HEK293 (cell line): ENCODE data around the gene HPRT1.

Experiments
- CTCF ChIA-PET: fragments of 350-600 bp; formaldehyde crosslinking; extraction: SDS; loops from one replicate; lab custom pipeline; 2021; ENCODE audit warnings: antibody characterized with exemption; lab: Yijun Ruan, JAX
- POLR2A ChIA-PET: fragments of 300-600 bp; formaldehyde crosslinking; extraction: SDS; loops from one replicate; lab custom pipeline; 2020; ENCODE audit warnings: antibody characterized with exemption, inconsistent platforms; lab: Yijun Ruan, JAX
- H3K27ac ChIP-seq: fragments of 200-500 bp; sonication (Bioruptor generic); 2 replicates; pipeline ENCODE4 v1.5.1; 2014; ENCODE audit warnings: low read depth, low read length, control low read depth, inconsistent platforms; ENCODE audit errors: extremely low read depth
- H3K36me3 ChIP-seq, 2 experiments: fragments of 200-500 bp in 1 of 2; sonication (Bioruptor generic) in 1 of 2; 1 replicate in 1 of 2; 2 replicates in 1 of 2; pipeline ENCODE4 v1.5.1; 2014 to 2017; ENCODE audit warnings: inconsistent platforms in 2 of 2, low read length in 2 of 2; ENCODE audit not compliant: control insufficient read depth in 2 of 2, insufficient read depth in 1 of 2
- H3K4me1 ChIP-seq: fragments of 200-500 bp; sonication (Bioruptor generic); 2 replicates; pipeline ENCODE4 v1.5.1; 2014; ENCODE audit warnings: mild to moderate bottlenecking, low read length, inconsistent platforms; ENCODE audit not compliant: control insufficient read depth, insufficient read depth
- H3K4me3 ChIP-seq: 2 replicates; pipeline ENCODE4 v1.5.1; 2011; ENCODE audit warnings: low read depth, mild to moderate bottlenecking, control low read depth, low read length, moderate library complexity
- H3K9me3 ChIP-seq: fragments of 200-500 bp; sonication (Bioruptor generic); 2 replicates; pipeline ENCODE4 v1.5.1; 2014; ENCODE audit warnings: low read depth, low read length, inconsistent platforms; ENCODE audit not compliant: control insufficient read depth, insufficient read depth
- BCL11A ChIP-seq: fragments of 450-650 bp; formaldehyde crosslinking; IDR thresholded peaks from 2 replicates; pipeline ENCODE4 v1.5.1; 2016; ENCODE audit warnings: low read depth, missing biosample characterization, missing genetic modification characterization
- FEZF1 ChIP-seq: fragments of 450-650 bp; formaldehyde crosslinking; IDR thresholded peaks from 2 replicates; pipeline ENCODE4 v1.5.1; 2016; ENCODE audit warnings: missing biosample characterization, missing genetic modification characterization
- GFI1B ChIP-seq: fragments of 450-650 bp; formaldehyde crosslinking; IDR thresholded peaks from 2 replicates; pipeline ENCODE4 v1.5.1; 2016; ENCODE audit warnings: missing biosample characterization, missing genetic modification characterization
- OVOL3 ChIP-seq: fragments of 450-650 bp; formaldehyde crosslinking; IDR thresholded peaks from 2 replicates; pipeline ENCODE4 v1.5.1; 2016; ENCODE audit warnings: missing biosample characterization, missing genetic modification characterization
- SALL2 ChIP-seq: fragments of 450-650 bp; formaldehyde crosslinking; IDR thresholded peaks from 2 replicates; pipeline ENCODE4 v1.5.0; 2017; ENCODE audit warnings: missing biosample characterization, mild to moderate bottlenecking, missing genetic modification characterization, borderline replicate concordance
- SP2 ChIP-seq: fragments of 450-650 bp; formaldehyde crosslinking; IDR thresholded peaks from 2 replicates; pipeline ENCODE4 v1.5.1; 2016; ENCODE audit warnings: missing biosample characterization, missing genetic modification characterization
- WT1 ChIP-seq: fragments of 450-650 bp; formaldehyde crosslinking; IDR thresholded peaks from 2 replicates; pipeline ENCODE4 v1.5.1; 2016; ENCODE audit warnings: missing biosample characterization, missing genetic modification characterization
- YY1 ChIP-seq: fragments of 450-650 bp; formaldehyde crosslinking; IDR thresholded peaks from 2 replicates; pipeline ENCODE4 v1.5.1; 2018; ENCODE audit warnings: missing biosample characterization, missing genetic modification characterization
- ZNF157 ChIP-seq: fragments of 450-650 bp; formaldehyde crosslinking; IDR thresholded peaks from 2 replicates; pipeline ENCODE4 v1.5.1; 2016; ENCODE audit warnings: missing biosample characterization, missing genetic modification characterization
- ZNF239 ChIP-seq: fragments of 450-650 bp; formaldehyde crosslinking; IDR thresholded peaks from 2 replicates; pipeline ENCODE4 v1.5.1; 2016; ENCODE audit warnings: missing biosample characterization, missing genetic modification characterization
- ZNF366 ChIP-seq: fragments of 450-650 bp; formaldehyde crosslinking; conservative IDR thresholded peaks from 2 replicates; pipeline ENCODE4 v1.5.1; 2016; ENCODE audit warnings: missing biosample characterization, missing genetic modification characterization
- ZNF404 ChIP-seq: fragments of 450-650 bp; formaldehyde crosslinking; IDR thresholded peaks from 2 replicates; pipeline ENCODE4 v1.5.1; 2017; ENCODE audit warnings: missing biosample characterization, missing genetic modification characterization
- ZNF501 ChIP-seq: fragments of 450-650 bp; formaldehyde crosslinking; IDR thresholded peaks from 2 replicates; pipeline ENCODE4 v1.5.1; 2016; ENCODE audit warnings: missing biosample characterization, missing genetic modification characterization
- ZNF530 ChIP-seq: fragments of 450-650 bp; formaldehyde crosslinking; IDR thresholded peaks from 2 replicates; pipeline ENCODE4 v1.5.1; 2016; ENCODE audit warnings: low read depth, missing biosample characterization, missing genetic modification characterization
- ZNF555 ChIP-seq: fragments of 450-650 bp; formaldehyde crosslinking; conservative IDR thresholded peaks from 2 replicates; pipeline ENCODE4 v1.5.1; 2017; ENCODE audit warnings: missing biosample characterization, mild to moderate bottlenecking, missing genetic modification characterization, inconsistent platforms
- ZNF585B ChIP-seq: fragments of 450-650 bp; formaldehyde crosslinking; IDR thresholded peaks from 2 replicates; pipeline ENCODE4 v1.5.1; 2016; ENCODE audit warnings: missing biosample characterization, missing genetic modification characterization
- ZNF629 ChIP-seq: fragments of 450-650 bp; formaldehyde crosslinking; IDR thresholded peaks from 2 replicates; pipeline ENCODE4 v1.5.1; 2017; ENCODE audit warnings: missing biosample characterization, missing genetic modification characterization
- ZSCAN23 ChIP-seq: fragments of 450-650 bp; formaldehyde crosslinking; IDR thresholded peaks from 2 replicates; pipeline ENCODE4 v1.5.1; 2016; ENCODE audit warnings: missing biosample characterization, missing genetic modification characterization
- TF ChIP-seq, protein P1 (sequence below): fragments of 450-650 bp; formaldehyde crosslinking; IDR thresholded peaks from 2 replicates; pipeline ENCODE4 v1.5.1; 2016; ENCODE audit warnings: missing biosample characterization, missing genetic modification characterization
- TF ChIP-seq, protein P2 (sequence below): fragments of 450-650 bp; formaldehyde crosslinking; IDR thresholded peaks from 2 replicates; pipeline ENCODE4 v1.5.1; 2016; ENCODE audit warnings: missing biosample characterization, missing genetic modification characterization
- TF ChIP-seq, protein P3 (sequence below): fragments of 450-650 bp; formaldehyde crosslinking; IDR thresholded peaks from 2 replicates; pipeline ENCODE4 v1.5.1; 2016; ENCODE audit warnings: missing biosample characterization, missing genetic modification characterization
- TF ChIP-seq, protein P4 (sequence below): fragments of 450-650 bp; formaldehyde crosslinking; IDR thresholded peaks from 2 replicates; pipeline ENCODE4 v1.5.1; 2016; ENCODE audit warnings: missing biosample characterization, missing genetic modification characterization
- TF ChIP-seq, protein P5 (sequence below): fragments of 450-650 bp; formaldehyde crosslinking; IDR thresholded peaks from 2 replicates; pipeline ENCODE4 v1.5.1; 2016; ENCODE audit warnings: missing biosample characterization, missing genetic modification characterization

HPRT1 gene

DNA sequence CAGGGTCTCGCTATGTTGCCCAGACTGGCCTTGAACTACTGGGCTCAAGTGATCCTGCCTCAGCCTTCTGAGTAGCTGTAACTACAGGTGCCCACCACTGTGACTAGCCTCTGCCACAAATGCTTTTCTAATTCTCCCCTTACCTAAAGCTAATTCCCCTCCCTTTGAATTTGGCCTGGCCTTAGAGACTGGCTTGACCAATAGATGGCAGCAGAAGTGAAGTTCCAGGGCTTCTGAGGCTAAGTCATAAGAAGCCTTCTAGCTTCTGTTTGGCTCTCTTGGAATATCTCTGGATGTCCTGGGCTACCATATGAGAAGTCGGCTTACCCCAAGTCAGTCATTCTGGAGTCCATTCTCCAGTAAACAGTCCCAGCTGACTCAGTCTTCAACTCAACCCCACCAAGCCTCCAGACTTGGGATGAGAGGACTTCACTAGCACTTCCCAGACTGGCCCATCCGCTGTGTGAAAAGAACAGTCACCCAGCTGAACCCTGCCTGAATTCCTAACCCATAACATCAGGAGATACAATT, 61.0 kb downstream of the HPRT1 start (continued):
- TF ChIP-seq, protein P1, sequence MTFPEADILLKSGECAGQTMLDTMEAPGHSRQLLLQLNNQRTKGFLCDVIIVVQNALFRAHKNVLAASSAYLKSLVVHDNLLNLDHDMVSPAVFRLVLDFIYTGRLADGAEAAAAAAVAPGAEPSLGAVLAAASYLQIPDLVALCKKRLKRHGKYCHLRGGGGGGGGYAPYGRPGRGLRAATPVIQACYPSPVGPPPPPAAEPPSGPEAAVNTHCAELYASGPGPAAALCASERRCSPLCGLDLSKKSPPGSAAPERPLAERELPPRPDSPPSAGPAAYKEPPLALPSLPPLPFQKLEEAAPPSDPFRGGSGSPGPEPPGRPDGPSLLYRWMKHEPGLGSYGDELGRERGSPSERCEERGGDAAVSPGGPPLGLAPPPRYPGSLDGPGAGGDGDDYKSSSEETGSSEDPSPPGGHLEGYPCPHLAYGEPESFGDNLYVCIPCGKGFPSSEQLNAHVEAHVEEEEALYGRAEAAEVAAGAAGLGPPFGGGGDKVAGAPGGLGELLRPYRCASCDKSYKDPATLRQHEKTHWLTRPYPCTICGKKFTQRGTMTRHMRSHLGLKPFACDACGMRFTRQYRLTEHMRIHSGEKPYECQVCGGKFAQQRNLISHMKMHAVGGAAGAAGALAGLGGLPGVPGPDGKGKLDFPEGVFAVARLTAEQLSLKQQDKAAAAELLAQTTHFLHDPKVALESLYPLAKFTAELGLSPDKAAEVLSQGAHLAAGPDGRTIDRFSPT, result no peak
- TF ChIP-seq YY1 (tag by site-specific recombination) (no peak), ZNF501 (tag by site-specific recombination) (no peak), ZNF530 (no peak), FEZF1 (tag by site-specific recombination) (no peak), SP2 (no peak), OVOL3 (tag by site-specific recombination) (no peak)
- TF ChIP-seq, protein P2, sequence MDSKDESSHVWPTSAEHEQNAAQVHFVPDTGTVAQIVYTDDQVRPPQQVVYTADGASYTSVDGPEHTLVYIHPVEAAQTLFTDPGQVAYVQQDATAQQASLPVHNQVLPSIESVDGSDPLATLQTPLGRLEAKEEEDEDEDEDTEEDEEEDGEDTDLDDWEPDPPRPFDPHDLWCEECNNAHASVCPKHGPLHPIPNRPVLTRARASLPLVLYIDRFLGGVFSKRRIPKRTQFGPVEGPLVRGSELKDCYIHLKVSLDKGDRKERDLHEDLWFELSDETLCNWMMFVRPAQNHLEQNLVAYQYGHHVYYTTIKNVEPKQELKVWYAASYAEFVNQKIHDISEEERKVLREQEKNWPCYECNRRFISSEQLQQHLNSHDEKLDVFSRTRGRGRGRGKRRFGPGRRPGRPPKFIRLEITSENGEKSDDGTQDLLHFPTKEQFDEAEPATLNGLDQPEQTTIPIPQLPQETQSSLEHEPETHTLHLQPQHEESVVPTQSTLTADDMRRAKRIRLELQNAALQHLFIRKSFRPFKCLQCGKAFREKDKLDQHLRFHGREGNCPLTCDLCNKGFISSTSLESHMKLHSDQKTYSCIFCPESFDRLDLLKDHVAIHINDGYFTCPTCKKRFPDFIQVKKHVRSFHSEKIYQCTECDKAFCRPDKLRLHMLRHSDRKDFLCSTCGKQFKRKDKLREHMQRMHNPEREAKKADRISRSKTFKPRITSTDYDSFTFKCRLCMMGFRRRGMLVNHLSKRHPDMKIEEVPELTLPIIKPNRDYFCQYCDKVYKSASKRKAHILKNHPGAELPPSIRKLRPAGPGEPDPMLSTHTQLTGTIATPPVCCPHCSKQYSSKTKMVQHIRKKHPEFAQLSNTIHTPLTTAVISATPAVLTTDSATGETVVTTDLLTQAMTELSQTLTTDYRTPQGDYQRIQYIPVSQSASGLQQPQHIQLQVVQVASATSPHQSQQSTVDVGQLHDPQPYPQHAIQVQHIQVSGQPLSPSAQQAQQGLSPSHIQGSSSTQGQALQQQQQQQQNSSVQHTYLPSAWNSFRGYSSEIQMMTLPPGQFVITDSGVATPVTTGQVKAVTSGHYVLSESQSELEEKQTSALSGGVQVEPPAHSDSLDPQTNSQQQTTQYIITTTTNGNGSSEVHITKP (tag by site-specific recombination), result 0 out of 2 replicates have a peak, but pooled peaks have one; percentile 44
- TF ChIP-seq, protein P3, sequence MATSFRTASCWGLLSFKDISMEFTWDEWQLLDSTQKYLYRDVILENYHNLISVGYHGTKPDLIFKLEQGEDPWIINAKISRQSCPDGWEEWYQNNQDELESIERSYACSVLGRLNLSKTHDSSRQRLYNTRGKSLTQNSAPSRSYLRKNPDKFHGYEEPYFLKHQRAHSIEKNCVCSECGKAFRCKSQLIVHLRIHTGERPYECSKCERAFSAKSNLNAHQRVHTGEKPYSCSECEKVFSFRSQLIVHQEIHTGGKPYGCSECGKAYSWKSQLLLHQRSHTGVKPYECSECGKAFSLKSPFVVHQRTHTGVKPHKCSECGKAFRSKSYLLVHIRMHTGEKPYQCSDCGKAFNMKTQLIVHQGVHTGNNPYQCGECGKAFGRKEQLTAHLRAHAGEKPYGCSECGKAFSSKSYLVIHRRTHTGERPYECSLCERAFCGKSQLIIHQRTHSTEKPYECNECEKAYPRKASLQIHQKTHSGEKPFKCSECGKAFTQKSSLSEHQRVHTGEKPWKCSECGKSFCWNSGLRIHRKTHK (tag by site-specific recombination), result no peak

DNA sequence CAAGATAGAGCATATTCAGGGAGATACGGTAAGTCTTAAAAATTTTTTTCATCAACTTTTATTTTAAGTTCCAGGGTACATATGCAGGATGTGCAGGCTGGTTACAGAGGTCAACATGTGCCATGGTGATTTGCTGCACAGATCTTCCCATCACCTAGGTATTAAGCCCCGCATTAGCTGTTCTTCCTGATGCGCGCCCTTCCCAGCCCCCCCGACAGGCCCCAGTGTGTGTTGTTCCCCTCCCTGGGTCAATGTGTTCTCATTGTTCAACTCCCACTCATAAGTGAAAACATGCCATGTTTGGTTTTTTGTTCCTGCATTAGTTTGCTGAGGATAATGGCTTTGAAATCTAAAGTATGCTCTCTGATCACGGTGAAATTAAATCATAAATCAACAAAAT, 64.2 kb downstream of the HPRT1 start:
- POLR2A ChIA-PET, result no interaction called here
- H3K4me3 ChIP-seq, result no peak overlapping the region
- TF ChIP-seq ZNF239 (tag by site-specific recombination), result no peak
- TF ChIP-seq ZNF366 (tag by site-specific recombination), result no peak
- TF ChIP-seq GFI1B (tag by site-specific recombination), result no peak
- TF ChIP-seq, protein P4, sequence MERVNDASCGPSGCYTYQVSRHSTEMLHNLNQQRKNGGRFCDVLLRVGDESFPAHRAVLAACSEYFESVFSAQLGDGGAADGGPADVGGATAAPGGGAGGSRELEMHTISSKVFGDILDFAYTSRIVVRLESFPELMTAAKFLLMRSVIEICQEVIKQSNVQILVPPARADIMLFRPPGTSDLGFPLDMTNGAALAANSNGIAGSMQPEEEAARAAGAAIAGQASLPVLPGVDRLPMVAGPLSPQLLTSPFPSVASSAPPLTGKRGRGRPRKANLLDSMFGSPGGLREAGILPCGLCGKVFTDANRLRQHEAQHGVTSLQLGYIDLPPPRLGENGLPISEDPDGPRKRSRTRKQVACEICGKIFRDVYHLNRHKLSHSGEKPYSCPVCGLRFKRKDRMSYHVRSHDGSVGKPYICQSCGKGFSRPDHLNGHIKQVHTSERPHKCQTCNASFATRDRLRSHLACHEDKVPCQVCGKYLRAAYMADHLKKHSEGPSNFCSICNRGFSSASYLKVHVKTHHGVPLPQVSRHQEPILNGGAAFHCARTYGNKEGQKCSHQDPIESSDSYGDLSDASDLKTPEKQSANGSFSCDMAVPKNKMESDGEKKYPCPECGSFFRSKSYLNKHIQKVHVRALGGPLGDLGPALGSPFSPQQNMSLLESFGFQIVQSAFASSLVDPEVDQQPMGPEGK (tag by site-specific recombination), result no peak
- H3K4me1 ChIP-seq, result no peaks in the 10 kb centered on the region
- CTCF ChIA-PET, result no interaction called here
- no peaks in the 10 kb centered on the region; a peak in 1 of 3 replicates for H3K36me3 ChIP-seq
- no peaks in the 10 kb centered on the region for H3K9me3 ChIP-seq
- H3K27ac ChIP-seq, result no peak overlapping the region

DNA sequence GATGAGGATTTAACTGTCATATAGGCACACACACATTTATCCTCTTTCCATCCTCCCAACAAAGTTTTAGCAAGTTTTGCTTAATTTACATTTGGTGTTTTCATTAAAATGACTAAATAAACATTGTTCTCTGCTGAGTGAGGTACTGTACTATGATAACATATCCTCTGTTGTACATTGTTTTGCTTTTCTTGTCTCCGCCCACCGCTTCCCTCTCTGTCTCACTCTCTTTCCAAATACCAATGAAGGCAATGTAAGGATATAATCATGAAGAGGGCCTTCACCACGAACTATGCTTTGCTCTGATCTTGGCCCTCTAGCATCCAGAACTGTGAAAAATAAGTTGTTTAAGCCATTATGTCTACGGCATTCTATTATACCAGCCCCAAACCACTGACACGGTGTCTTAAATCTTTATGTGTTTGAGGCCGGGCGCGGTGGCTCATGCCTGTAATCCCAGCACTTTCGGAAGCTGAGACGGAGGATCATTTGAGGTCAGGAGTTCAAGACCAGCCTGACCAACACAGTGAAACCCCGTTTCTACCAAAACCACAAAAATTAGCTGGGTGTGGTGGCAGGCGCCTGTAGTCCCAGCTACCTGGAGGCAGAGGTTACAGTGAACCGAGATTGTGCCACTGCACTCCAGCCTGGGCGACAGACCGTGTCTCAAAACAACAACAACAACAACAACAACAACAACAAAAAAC, 65.3 kb downstream of the HPRT1 start:
- Histone ChIP-seq H3K9me3 (no peaks in the 10 kb centered on the region), H3K4me3 (no peak overlapping the region), H3K36me3 (no peaks in the 10 kb centered on the region; a peak in 1 of 3 replicates), H3K4me1 (no peaks in the 10 kb centered on the region), H3K27ac (no peak overlapping the region)
- ChIA-PET CTCF (no interaction called here), POLR2A (no interaction called here)
- TF ChIP-seq ZNF404 (tag by site-specific recombination), result no peak
- TF ChIP-seq, protein P5, sequence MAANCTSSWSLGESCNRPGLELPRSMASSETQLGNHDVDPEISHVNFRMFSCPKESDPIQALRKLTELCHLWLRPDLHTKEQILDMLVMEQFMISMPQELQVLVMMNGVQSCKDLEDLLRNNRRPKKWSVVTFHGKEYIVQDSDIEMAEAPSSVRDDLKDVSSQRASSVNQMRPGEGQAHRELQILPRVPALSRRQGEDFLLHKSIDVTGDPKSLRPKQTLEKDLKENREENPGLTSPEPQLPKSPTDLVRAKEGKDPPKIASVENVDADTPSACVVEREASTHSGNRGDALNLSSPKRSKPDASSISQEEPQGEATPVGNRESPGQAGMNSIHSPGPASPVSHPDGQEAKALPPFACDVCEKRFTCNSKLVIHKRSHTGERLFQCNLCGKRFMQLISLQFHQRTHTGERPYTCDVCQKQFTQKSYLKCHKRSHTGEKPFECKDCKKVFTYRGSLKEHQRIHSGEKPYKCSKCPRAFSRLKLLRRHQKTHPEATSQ, result no peak
- TF ChIP-seq SALL2 (tag by site-specific recombination), result no peak
- no peak for TF ChIP-seq ZNF629 (tag by site-specific recombination)
- TF ChIP-seq ZNF239 (tag by site-specific recombination), result no peak
- TF ChIP-seq ZSCAN23 (tag by site-specific recombination), result no peak
- TF ChIP-seq BCL11A (tag by site-specific recombination), result no peak
- TF ChIP-seq SP2, result no peak
- no peak for TF ChIP-seq ZNF555 (tag by site-specific recombination)
- TF ChIP-seq ZNF585B (tag by site-specific recombination), result no peak
- no peak for TF ChIP-seq ZNF157 (tag by site-specific recombination)
- no peak for TF ChIP-seq WT1 (tag by site-specific recombination)
